ENCODE measurements around the gene CYB561D2.

CYB561D2 gene

DNA sequence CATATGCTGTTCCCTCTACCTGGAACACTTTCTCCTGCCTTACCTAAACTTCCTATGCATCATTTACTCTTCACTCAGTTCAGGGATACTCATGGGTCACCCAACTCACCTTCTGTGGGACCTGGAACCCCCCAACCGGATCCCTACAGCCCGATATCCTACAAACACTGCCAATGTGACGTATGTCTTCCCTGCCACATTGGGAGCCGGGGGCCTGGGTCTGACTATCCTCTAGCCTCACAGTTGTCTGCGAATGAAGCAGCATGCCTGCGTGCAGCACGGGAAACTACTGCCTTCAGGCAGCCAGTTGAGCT lies 492 bp upstream of the CYB561D2 start:
- Histone ChIP-seq H3K36me3 (replicated peaks) (peaks cover 26% of the 10 kb centered on the region), H3K27ac (peak overlapping the region; percentile 83), H3K4me3 (ENCODE audit: low read depth, low read length) (peak overlapping the region; percentile 96), H3K27me3 (replicated peaks) (no peaks in the 10 kb centered on the region)
- no peak for DNase-seq
- in situ Hi-C loops (cut with HindIII; ENCODE audit: low pct_ligation_motif_present, low sequenced_read_pairs): no loop called here
- TF ChIP-seq, protein P1, sequence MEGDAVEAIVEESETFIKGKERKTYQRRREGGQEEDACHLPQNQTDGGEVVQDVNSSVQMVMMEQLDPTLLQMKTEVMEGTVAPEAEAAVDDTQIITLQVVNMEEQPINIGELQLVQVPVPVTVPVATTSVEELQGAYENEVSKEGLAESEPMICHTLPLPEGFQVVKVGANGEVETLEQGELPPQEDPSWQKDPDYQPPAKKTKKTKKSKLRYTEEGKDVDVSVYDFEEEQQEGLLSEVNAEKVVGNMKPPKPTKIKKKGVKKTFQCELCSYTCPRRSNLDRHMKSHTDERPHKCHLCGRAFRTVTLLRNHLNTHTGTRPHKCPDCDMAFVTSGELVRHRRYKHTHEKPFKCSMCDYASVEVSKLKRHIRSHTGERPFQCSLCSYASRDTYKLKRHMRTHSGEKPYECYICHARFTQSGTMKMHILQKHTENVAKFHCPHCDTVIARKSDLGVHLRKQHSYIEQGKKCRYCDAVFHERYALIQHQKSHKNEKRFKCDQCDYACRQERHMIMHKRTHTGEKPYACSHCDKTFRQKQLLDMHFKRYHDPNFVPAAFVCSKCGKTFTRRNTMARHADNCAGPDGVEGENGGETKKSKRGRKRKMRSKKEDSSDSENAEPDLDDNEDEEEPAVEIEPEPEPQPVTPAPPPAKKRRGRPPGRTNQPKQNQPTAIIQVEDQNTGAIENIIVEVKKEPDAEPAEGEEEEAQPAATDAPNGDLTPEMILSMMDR (IDR thresholded peaks at IDR 0.05; ENCODE audit: low read depth, low read length, missing control alignments): no peak

DNA sequence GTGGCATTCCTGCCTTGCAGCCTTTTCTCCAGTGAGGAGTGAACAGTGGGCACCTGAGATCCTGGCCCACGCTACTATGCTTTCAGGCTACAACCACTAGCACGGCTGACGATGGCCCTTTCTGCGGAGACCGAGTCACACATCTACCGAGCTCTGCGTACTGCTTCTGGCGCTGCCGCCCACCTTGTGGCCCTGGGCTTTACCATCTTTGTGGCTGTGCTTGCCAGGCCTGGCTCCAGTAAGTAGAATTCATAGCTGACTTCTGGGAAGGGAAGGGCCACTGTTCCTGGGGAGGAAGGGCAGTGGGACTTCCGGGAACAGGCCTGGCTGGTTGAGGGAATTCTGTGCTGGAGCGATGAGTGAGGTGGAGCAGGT lies 648 bp downstream of the CYB561D2 start:
- TF ChIP-seq, protein P1 (IDR thresholded peaks at IDR 0.05; ENCODE audit: low read depth, low read length, missing control alignments): no peak
- Histone ChIP-seq H3K27ac (no peak overlapping the region), H3K27me3 (replicated peaks) (no peaks in the 10 kb centered on the region), H3K4me3 (ENCODE audit: low read depth, low read length) (peak overlapping the region; percentile 96), H3K36me3 (replicated peaks) (peaks cover 29% of the 10 kb centered on the region)
- no peak for DNase-seq
- in situ Hi-C loops (cut with HindIII; ENCODE audit: low pct_ligation_motif_present, low sequenced_read_pairs): no loop called here

DNA sequence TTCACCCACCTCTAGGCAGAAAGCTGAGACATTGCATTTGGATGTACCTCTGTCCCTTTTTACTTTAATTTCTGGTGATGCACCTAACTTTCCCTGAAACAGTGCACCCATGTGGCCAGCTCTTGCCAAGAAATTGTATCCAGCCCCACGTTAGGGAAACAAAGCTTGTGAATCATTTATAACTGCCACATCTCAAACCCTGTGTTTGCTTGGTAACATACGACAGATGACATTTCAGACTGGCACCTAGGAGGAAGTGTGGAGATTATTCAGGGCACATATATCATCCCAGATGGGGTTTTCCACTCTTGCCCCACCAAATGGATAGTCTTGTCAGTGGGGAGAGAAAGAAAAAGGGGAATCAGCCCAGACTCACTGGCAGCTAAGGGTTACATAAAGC lies 2.1 kb downstream of the CYB561D2 start:
- TF ChIP-seq, protein P1 (IDR thresholded peaks at IDR 0.05; ENCODE audit: low read depth, low read length, missing control alignments): peak; percentile 58
- Histone ChIP-seq H3K36me3 (replicated peaks) (peaks cover 26% of the 10 kb centered on the region), H3K27ac (peak overlapping the region; percentile 15), H3K27me3 (replicated peaks) (no peaks in the 10 kb centered on the region), H3K4me3 (ENCODE audit: low read depth, low read length) (no peak overlapping the region)
- DNase-seq: no peak
- in situ Hi-C loops (cut with HindIII; ENCODE audit: low pct_ligation_motif_present, low sequenced_read_pairs): no loop called here

DNA sequence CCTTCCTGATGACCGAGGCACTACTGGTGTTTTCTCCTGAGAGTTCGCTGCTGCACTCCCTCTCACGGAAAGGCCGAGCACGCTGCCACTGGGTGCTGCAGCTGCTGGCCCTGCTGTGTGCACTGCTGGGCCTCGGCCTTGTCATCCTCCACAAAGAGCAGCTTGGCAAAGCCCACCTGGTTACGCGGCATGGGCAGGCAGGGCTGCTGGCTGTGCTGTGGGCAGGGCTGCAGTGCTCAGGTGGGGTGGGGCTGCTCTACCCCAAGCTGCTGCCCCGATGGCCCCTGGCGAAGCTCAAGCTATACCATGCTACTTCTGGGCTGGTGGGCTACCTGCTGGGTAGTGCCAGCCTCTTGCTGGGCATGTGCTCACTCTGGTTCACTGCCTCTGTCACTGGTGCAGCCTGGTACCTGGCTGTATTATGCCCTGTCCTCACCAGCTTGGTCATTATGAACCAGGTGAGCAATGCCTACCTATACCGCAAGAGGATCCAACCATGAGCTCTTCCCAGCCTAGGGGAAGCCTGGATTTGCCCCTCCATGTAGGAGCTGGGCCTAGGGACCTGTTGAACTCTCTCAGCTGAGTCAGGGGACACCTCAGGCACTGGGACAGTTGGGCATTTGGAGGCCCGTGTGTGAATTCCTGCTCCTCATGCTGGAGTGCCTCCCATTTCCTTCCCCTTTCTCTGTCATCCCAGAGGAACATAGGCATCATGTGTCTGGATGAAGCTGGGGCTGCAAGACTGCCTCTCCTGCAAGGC lies 2.8 kb downstream of the CYB561D2 start:
- DNase-seq: no peak
- TF ChIP-seq, protein P1 (IDR thresholded peaks at IDR 0.05; ENCODE audit: low read depth, low read length, missing control alignments): no peak
- H3K27me3 ChIP-seq (replicated peaks): no peaks in the 10 kb centered on the region
- H3K27ac ChIP-seq: peak overlapping the region; percentile 15
- in situ Hi-C loops (cut with HindIII; ENCODE audit: low pct_ligation_motif_present, low sequenced_read_pairs): no loop called here
- H3K36me3 ChIP-seq (replicated peaks): peaks cover 26% of the 10 kb centered on the region
- H3K4me3 ChIP-seq (ENCODE audit: low read depth, low read length): no peak overlapping the region

DNA sequence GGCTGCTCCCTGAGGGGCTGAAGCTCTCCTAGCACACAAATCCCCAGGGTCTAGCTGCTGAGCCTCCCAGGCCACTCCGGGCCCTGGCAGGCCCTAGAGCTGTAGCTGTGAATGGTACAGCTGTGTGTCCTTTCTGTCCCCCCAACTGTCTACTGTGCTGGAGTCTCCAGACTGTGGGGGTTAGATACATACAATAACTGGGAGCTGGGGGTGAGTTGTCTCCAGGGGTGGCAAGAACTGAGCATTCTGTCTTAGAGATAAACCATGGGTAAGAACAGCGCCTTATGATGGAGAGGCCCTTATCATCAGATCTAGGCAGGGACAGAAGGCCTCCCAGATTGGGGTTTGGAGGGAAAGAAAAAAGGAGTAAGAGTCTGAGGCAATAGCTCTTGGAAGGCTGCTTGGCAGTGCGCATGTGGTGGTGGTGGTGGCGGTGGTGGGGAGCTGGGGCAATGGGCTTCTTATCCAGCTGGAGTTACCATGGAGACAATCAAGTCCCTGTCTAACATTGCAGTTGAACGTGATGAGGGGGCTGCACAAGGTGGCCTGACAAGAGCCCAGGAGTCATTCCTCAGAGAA lies 3.6 kb downstream of the CYB561D2 start:
- TF ChIP-seq, protein P1 (IDR thresholded peaks at IDR 0.05; ENCODE audit: low read depth, low read length, missing control alignments): no peak
- peaks cover 26% of the 10 kb centered on the region for H3K36me3 ChIP-seq (replicated peaks)
- no peak overlapping the region for H3K27ac ChIP-seq
- no peak overlapping the region for H3K4me3 ChIP-seq (ENCODE audit: low read depth, low read length)
- H3K27me3 ChIP-seq (replicated peaks): no peaks in the 10 kb centered on the region
- in situ Hi-C loops (cut with HindIII; ENCODE audit: low pct_ligation_motif_present, low sequenced_read_pairs): no loop called here
- no peak for DNase-seq

DNA sequence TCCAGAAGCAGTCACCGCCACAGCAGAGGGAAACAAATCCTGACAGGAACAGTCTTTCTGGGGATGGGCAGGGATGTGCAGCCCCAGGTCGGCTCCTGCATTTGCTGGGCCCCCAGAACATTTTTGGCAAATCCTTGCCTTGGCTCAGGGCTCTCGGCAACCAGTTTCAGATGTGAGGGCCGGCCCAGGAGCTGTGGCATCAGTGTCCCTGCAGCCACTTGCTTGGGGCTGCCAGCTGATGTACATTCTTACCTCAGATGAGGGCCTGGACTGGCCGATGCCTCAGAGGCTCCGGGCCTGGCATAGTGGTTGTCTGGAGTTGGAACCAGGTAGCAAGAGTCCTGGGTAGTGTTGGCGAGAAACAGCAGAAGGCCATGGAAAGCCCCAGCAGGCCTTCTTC lies 4.2 kb downstream of the CYB561D2 start:
- in situ Hi-C loops (cut with HindIII; ENCODE audit: low pct_ligation_motif_present, low sequenced_read_pairs): no loop called here
- no peak overlapping the region for H3K4me3 ChIP-seq (ENCODE audit: low read depth, low read length)
- TF ChIP-seq, protein P1 (IDR thresholded peaks at IDR 0.05; ENCODE audit: low read depth, low read length, missing control alignments): no peak
- H3K36me3 ChIP-seq (replicated peaks): peaks cover 26% of the 10 kb centered on the region
- H3K27me3 ChIP-seq (replicated peaks): no peaks in the 10 kb centered on the region
- DNase-seq: no peak
- H3K27ac ChIP-seq: no peak overlapping the region

Data from brain microvascular endothelial cell (primary cell).